GF-D8 (cell line): ENCODE results near the gene TUBB4A.
"Not testable (repeated sequence)": the region's sequence is repeated elsewhere in the genome, so short reads cannot be mapped to it uniquely, and the experiment has no call there.

Experiments
- DNase-seq: peaks from one replicate; lab custom pipeline; 2025; lab: John Stamatoyannopoulos, UW

TUBB4A gene

DNA sequence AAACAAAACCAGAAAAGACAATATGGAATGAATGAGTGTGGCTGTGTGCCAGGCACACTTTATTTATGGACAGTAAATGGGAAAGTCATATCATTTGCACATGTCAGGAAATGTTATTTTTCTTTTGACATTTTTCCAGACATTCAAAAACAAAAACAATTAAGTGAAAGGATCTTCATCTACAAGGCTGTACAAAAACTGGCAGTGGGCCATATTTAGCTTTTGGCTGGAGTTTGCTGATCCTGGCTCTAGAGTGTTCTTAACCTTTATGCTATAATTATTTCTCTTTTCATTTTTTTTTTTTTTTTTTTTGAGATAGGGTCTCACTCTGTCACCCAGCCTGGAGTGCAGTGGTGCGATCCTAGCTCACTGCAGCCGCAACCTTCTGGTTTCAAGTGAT lies 22.2 kb upstream of the TUBB4A start:
- DNase-seq: no peak

DNA sequence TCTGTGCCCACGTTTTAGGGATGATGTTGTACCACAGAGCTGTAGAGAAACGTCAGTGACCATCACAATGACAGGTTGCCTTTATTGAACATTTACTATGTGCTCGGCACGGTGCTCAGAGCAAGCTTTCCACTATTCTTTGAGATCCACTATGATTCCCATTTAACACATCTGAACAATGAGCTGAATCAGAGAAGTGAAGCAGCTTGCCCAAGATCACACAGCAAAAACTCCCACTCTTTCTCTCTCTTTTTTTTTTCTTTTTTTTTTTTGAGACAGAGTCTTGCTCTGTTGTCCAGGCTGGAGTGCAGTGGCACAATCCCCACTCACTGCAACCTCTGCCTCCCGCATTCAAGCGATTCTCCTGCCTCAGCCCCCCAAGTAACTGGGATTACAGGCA lies 20.6 kb upstream of the TUBB4A start:
- DNase-seq: no peak

DNA sequence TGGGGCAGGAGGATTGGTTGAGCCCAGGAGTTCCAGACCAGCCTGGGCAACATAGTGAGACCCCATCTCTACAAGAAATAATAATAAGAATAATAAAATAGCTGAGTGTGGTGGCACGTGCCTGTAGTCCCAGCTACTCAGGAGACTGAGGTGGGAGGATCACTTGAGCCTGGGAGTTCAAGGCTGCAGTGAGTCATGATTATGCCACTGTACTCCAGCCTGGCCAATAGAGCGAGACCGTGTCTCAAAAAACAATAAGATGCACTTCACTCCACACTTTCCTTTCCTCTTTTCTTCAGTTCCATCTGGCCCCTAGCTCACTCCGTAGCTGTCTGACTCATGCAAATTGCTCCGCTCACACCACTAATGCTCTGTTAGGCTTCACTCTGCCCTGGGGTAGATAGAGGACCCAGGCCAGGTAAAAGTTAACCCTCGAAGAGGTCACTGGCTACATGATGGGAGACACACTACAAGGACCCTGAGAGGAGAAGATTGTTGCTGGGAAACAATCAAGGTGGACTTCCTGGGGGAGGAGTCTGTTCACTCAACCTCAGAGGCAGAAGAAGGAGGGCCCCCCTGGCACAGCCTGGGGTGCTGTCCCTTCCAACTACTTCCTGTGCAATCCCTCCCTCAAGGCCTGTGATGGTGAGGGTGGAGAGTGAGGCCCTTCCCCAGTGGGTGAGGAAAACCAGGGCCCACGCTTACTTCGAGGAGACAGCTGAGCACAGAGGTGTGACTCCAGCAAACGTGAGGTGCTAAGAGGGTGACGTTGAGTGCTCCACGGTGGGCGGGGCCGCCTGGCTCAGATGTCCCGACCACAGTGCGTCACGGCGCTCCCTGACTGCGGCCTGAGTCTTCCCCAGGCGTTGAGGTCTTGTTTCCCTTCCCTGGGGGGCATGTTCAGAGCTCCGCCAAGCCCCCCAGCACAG lies 19.9 kb upstream of the TUBB4A start:
- no peak for DNase-seq

DNA sequence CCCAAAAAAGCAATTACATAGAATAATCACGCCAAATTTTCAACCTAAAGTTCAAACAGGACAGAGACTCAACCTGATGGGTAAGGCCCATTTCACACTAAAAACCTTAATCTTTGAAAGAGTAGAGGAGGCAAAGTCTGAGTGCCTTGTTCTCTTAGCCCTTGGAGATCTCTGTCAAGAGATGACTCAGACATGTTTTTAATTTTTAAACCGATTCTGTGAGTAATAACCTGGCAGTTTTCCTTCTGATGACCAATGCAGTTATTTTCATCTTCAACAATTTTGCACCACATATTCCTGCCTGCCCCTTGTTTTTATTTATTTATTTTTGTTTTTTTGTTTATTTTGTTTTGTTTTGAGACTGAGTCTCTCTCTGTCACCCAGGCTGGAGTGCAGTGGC lies 17.2 kb upstream of the TUBB4A start:
- no peak for DNase-seq

DNA sequence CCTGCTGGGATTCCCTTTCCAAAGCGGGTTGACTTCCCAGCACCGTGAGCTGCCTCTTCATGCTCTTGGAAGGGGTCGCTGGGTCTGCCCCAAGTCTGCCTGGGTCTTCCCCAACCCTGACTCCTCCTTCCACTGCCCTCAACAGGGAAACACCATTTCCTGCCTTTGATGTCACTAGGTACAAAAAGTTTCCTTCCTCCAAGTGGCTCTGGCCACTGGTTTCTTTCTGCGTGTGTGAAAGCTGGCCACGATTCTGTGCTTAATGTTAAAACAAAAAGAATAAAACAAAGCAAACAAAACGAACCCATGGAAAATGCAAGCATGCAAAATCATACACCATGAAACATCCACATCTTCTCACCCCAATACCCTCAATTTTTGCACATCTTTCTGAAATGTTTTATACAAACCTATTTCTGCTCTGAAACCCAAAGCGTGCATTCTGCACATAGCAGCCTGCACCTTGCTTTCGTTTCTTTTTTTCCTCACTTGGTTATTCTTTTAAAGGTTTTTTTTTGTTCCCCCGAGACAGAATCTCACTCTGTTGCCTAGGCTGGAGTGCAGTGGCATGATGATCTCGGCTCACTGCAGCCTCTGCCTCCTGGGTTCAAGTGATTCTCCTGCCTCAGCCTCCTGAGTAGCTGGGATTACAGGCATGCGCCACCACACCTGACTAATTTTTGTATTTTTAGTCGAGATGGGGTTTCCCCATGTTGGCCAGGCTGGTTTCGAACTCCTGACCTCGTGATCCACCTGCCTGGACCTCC lies 16.2 kb upstream of the TUBB4A start:
- no peak for DNase-seq

DNA sequence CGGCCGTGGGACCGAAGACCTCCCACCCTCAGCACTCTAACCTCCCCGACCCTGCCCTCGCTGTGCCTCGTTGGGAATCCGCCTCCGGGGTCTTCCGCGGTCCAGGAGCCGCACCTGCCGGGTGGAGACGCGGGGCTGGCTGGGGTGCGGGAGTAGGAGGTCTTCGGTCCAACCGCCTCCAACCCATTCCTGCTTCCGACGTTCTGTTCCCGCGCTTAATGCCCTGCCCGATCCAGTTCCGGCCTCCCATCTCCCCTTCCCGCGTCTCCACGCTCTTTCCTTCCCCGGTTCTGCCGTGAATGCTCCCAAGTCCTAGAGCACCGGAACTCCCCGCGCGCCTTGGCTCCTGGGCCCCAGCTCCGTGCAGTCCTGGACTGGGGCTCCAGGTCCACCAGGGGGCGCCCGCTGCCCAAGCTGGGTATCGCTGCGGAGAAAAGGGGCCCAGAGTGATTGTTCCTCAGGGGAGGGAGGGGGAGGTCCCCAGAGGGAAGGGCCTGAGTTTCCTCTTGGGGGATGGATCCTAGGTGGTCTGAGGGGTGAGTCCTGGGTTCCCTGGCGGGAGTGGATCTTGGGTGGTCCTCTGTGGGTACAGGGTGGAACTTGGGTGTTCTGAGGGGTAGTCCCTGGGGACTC lies 14.7 kb upstream of the TUBB4A start:
- DNase-seq: peak; percentile 19

GRCh38 chr19:6516018-6516658 lies 14.0 kb upstream of the TUBB4A start:
- DNase-seq: peak; percentile 69

- no peak for DNase-seq
Observed at GRCh38 chr19:6514926-6515544, 12.9 kb upstream of the TUBB4A start.

DNA sequence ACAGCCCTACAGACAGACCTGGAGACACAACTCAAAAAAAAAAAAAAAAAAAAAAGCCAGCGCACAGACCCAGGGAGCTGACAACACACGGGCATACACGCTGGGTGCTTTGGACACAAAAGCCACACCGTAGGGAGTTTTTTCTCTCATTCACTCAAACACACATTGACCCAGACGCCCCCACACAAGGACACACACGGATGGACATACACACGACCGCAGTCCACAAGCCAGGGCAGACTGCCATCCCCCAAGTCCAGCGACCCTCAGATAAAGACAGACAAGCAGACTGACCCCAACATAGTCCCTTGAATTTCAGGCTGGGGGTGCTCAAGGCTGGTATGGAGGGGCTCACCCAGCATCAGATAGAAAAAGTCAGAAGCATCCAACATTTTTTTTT lies 12.0 kb upstream of the TUBB4A start:
- DNase-seq: no peak

DNA sequence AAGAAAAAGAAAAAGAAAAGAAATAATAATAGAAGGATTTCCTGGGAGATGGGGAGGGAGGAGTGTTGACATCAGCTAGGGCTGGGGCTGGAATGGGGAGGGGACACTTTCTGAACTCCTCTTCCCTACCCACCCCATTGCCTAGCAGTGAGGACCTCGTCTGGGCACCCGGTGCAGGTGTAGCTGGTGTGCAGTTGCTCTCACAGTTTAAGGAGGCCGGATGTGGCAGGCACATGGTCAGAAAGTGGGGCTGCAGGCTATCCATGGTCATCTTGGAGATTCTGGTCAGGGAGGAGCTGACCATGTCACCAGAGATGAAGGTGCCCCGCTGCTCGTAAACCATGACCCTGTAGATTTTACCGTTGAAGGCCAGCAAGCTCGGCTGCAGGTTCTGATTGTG lies 8.5 kb upstream of the TUBB4A start:
- no peak for DNase-seq

DNA sequence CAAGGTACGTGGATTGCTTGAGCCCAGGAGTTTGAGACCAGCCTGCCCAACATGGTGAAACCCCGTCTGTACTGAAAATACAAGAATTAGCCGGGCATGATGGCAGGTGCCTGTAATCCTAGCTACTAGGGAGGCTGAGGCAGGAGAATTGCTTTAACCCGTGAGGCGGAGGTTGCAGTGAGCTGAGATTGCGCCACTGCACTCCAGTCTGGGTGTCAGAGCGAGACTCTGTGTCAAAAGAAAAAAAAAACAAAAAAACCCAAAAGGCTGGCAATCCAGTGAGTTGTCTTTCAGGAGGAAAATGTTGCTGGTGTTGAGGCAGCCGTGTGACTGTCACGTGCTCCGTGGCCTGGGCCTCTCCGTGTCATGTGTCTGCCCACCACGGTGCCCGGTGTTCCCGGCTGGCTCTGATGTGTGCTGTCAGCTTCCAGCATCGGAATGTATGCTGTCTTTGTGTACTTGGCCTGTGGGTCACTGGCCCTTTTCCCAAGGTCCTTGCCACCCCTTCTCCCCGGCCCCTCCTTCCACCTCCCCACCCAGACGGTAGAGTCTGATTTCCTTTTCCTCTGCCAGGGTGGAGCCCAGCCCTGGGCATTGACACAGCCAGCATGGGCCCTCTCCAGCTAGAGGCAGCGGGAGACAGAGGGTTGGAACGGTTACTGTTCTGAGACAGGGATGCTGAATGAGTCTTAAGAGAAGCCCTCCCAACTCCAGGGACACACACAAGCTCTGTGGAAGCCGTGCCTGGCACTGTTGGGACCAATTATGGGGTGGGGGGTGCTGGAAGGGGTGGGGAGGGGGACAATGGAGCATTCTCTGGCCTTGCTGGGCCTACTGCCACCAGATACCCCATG lies 7.2 kb upstream of the TUBB4A start:
- no peak for DNase-seq

- DNase-seq: not testable (repeated sequence)
Observed at GRCh38 chr19:6508028-6508771, 6.1 kb upstream of the TUBB4A start.

DNA sequence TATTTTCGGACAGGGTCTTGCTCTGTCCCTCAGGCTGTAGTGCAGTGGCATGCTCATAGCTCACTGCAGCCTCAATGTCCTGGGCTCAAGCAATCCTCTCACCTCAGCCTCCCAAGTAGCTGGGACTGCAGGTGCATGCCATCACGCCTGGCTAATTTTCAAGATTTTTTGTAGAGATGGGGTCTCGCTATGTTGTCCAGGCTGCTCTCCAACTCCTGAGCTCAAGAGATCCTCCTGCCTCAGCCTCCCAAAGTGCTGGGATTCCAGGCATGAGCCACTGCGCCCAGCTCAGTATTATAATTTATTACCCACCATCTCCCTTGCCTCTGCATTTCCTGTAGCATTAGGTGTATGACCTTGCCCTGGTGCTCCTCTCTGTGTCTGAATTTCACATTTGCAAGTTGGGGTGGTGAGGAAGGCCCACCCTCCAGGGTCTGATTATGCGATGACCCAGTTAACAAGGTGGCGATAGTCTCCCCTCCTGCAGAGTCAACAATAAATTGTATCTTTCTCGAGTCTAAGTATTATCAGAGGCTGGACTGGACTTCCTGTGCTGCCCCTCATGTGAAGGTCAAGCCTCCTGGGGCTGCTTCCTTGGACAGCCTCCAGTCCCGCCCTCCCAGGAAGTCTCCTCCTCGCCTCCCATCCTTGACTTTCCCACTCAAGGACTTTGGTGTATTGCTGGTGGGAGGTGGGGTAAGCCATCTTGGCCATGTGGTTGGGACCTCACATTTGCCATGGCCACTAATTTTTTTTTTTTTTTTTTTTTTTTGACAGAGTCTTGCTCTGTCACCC lies 1.5 kb upstream of the TUBB4A start:
- DNase-seq: no peak

DNA sequence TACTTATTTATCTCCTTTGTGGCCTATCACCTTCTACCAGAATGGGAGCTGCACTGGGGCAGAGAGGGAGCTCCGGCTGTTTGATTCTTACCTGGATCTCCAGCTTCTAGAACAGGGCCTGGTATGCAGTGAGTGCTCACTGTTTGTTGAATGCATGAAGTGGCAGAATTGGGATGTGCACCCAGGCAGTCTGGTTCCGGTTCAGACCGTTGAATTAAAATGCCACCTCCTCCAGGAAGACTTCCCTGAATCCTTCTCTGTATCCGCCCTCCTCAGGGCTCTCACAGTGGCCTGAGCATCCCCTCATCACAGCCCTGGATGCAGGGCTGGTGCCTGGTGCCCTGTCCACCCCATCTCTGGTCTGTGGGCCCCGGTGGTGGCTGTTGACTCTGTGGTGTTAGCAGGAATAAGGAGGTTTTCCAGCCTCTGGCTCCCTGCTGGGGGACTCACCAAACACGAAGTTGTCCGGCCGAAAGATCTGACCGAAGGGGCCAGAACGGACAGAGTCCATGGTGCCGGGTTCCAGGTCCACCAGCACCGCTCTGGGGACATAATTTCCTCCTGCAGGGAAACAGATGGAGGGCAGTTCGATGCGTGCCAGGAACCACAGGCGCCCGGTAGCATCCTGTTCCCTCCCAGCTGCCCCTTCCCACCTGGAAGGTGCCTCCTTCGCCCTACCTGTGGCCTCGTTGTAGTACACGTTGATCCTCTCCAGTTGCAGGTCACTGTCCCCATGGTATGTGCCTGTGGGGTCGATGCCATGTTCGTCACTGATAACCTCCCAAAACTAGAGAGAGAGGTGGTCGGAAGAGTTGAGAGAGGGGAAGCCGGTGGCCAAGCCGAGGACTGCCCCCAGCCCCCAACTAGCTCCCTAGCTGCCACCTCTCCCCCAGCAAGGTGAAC lies 1.0 kb downstream of the TUBB4A start:
- no peak for DNase-seq

DNA sequence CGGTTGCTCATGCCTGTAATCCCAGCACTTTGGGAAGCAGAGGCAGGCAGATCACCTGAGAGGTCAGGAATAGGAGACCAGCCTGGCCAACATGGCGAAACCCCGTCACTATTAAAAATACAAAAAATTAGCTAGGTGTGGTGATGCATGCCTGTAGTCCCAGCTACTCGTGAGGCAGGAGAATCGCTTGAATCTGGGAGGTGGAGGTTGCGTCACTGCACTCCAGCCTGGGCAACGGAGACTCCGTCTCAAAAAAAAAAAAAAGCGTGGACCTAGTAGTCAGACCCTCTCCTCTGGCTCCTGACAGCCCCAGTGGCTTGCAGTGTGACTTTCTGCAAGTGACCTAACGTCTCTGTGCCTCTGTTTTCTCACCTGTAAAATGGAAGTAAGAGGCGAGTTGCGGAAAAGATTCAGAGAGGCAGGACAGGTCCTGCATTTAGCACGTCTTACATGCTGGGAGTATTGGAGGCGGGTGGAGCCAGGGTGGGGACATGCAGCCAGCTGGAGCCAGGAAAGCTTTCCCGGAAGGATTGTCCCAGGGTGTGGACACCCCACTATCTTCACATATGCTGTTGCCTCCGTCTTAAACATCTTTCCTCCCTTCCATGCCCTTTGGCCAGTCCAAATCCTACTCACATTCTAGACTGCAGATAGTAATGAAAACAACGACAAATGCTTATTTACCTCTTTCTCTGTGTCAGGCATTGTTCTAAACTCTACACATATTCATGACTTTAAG lies 2.9 kb downstream of the TUBB4A start:
- DNase-seq: no peak

DNA sequence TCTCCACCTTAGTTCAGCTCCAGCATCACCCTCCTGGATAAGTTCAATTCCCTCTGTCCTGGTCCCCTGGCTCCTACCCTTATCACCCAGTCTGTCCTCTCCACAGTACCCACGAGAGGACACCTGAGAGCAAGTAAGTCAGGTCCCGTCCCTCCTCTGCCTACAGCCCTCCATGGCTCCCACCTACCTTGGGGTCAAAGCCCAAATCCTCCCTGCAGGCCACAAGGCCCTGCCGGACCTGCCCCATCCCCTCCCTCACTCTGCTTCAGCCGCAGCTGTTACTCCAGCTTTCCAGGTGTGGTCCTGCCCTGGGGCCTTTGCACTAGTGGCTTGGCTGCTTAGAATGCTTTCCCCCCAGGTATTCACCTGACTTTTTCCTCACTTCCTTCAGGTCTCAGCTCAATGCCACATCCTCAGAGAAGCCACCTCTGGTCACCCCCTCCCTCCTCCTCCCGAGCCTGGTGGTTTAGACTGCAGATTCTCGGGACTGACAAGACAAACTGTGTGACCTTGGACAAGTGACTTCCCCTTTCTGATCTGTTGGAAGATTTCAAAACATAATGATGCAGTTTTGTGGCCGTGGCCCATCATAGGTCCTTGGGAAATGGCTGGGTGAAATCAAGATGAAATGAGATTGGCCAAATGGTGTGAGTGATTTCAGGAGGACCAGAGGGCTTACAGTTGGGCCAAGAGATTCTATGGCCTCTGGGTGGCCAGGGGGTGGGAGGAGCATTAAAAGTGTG lies 3.6 kb downstream of the TUBB4A start:
- peak; percentile 27 for DNase-seq

DNA sequence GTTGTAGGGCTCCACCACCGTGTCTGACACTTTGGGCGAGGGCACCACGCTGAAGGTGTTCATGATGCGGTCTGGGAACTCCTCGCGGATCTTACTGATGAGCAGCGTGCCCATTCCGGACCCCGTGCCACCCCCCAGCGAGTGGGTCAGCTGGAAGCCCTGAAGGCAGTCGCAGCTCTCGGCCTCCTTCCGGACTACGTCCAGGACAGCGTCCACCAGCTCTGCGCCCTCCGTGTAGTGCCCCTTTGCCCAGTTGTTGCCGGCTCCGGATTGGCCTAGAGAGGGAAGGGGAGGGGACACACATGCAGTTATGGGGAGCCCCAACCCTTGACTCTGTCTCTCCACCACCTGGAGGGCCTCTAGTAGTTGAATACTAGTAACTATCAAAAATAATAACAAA lies 6.2 kb downstream of the TUBB4A start:
- no peak for DNase-seq
